Measurements from ENCODE around the gene ANKRD11.

ANKRD11 gene

DNA sequence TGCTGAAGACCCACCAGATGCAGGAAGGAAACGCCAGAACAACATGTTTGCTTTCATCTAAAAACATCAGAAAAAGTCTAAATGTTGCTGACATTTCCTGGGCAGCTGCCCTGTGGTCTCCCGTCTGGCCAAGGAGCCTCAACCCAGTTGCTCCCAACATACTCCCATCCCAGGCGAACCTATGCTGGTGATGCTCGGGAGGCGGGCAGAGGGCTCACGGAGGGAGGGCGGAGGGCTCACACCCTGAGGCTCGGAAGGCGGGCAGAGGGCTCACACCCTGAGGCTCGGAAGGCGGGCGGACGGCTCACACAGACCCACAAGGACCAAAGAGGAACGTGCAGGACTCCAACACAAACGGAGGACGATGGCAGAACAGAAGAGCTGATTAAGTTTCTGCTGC, 135.4 kb downstream of the ANKRD11 start:
- no peak overlapping the region for H3K4me3 ChIP-seq (ENCODE audit: low read length)
- H3K4me1 ChIP-seq (ENCODE audit: low read length), result no peaks in the 10 kb centered on the region
- peaks cover 95% of the 10 kb centered on the region for H3K79me2 ChIP-seq (ENCODE audit: low read length)
- TF ChIP-seq, protein P1, sequence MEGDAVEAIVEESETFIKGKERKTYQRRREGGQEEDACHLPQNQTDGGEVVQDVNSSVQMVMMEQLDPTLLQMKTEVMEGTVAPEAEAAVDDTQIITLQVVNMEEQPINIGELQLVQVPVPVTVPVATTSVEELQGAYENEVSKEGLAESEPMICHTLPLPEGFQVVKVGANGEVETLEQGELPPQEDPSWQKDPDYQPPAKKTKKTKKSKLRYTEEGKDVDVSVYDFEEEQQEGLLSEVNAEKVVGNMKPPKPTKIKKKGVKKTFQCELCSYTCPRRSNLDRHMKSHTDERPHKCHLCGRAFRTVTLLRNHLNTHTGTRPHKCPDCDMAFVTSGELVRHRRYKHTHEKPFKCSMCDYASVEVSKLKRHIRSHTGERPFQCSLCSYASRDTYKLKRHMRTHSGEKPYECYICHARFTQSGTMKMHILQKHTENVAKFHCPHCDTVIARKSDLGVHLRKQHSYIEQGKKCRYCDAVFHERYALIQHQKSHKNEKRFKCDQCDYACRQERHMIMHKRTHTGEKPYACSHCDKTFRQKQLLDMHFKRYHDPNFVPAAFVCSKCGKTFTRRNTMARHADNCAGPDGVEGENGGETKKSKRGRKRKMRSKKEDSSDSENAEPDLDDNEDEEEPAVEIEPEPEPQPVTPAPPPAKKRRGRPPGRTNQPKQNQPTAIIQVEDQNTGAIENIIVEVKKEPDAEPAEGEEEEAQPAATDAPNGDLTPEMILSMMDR (IDR thresholded peaks at IDR 0.05; ENCODE audit: low read length), result no peak
- no peak for TF ChIP-seq EZH2phosphoT487 (IDR thresholded peaks at IDR 0.05; ENCODE audit: low read length)
- no peak overlapping the region for H3K27ac ChIP-seq (ENCODE audit: low read length)
- no peaks in the 10 kb centered on the region for H3K27me3 ChIP-seq (replicated peaks; ENCODE audit: insufficient read depth, low read length)
- DNase-seq, result no peak
- H3K36me3 ChIP-seq (replicated peaks; ENCODE audit: insufficient read depth, low read length), result no peaks in the 10 kb centered on the region
- no peaks in the 10 kb centered on the region; the same call in 1 of the 2 replicates for H4K20me1 ChIP-seq (ENCODE audit: insufficient read depth, low read length)
- no peak overlapping the region for H3K4me2 ChIP-seq (ENCODE audit: low read depth, low read length)
- H3K9ac ChIP-seq (ENCODE audit: low read length), result no peak overlapping the region
- no peaks in the 10 kb centered on the region for H3K9me2 ChIP-seq (replicated peaks; ENCODE audit: insufficient read depth, low read length)
- H3F3A ChIP-seq (ENCODE audit: insufficient read depth, low read length), result no peaks in the 10 kb centered on the region
- no peaks in the 10 kb centered on the region for H3K9me3 ChIP-seq (replicated peaks; ENCODE audit: insufficient read depth, low read length)
- H2AFZ ChIP-seq (ENCODE audit: low read length), result no peak overlapping the region

DNA sequence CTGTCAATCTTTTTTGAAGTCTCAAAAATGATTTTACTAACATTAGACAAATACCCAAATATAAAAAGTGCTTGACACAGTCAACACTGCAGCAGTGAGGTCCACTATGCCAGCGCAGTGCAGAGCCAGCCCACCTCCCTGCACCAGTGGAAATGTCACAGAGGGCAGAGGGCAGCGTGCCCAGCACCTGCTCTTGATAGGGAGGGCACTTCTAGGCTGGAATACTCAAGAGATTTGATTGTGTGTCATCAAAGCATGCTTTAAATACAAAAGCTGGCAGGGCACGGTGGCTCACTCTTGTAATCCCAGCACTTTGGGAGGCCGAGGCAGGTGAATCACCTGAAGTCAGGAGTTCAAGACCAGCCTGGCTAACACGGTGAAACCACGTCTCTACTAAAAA, 136.0 kb downstream of the ANKRD11 start:
- H3K4me2 ChIP-seq (ENCODE audit: low read depth, low read length), result no peak overlapping the region

DNA sequence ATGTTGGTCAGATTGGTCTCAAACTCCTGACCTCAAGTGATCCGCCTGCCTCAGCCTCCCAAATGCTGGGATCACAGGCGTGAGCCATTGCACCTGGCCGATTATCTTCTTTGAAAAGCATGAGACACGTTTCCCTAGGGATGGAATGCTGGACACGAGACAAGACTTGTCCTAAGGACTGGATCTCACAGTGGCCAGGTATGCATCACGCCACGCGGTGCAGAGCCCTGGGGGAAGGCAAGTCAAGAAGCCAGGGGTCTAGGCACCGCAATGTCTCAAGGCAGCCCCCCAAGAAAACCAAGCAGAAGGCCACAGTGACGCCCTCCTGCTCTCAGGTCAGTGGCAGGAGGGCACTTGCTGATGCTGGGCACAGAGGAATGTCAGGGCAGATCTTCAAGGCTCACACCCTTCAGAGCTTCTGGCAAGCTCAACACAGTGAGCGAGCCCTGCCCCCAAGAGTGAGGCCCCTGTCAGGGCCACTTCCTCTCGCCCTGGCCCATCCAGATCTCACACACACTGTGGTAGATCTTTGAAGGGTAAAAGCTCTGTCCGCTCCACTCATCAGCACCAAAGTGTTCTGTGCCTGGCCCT, 138.2 kb downstream of the ANKRD11 start:
- H3K9ac ChIP-seq (ENCODE audit: low read length), result no peak overlapping the region
- TF ChIP-seq EZH2phosphoT487 (IDR thresholded peaks at IDR 0.05; ENCODE audit: low read length) (no peak), EZH2 (optimal IDR thresholded peaks at IDR 0.05; ENCODE audit: low read depth, low read length) (no peak)
- TF ChIP-seq, protein P1 (IDR thresholded peaks at IDR 0.05; ENCODE audit: low read length), result no peak
- peaks cover 94% of the 10 kb centered on the region for H3K79me2 ChIP-seq (ENCODE audit: low read length)
- H3K4me2 ChIP-seq (ENCODE audit: low read depth, low read length), result no peak overlapping the region
- no peaks in the 10 kb centered on the region for H3K36me3 ChIP-seq (replicated peaks; ENCODE audit: insufficient read depth, low read length)
- H3F3A ChIP-seq (ENCODE audit: insufficient read depth, low read length), result no peaks in the 10 kb centered on the region
- H3K4me1 ChIP-seq (ENCODE audit: low read length), result no peaks in the 10 kb centered on the region
- no peak overlapping the region for H2AFZ ChIP-seq (ENCODE audit: low read length)
- H3K27ac ChIP-seq (ENCODE audit: low read length), result no peak overlapping the region
- no peak overlapping the region for H3K4me3 ChIP-seq (ENCODE audit: low read length)
- H3K9me2 ChIP-seq (replicated peaks; ENCODE audit: insufficient read depth, low read length), result no peaks in the 10 kb centered on the region
- H4K20me1 ChIP-seq (ENCODE audit: insufficient read depth, low read length), result no peaks in the 10 kb centered on the region; the same call in 1 of the 2 replicates
- no peak for DNase-seq
- no peaks in the 10 kb centered on the region for H3K27me3 ChIP-seq (replicated peaks; ENCODE audit: insufficient read depth, low read length)
- H3K9me3 ChIP-seq (replicated peaks; ENCODE audit: insufficient read depth, low read length), result no peaks in the 10 kb centered on the region

More for the DNA sequence above, 136.0 kb downstream of the ANKRD11 start:
- no peaks in the 10 kb centered on the region for H3K27me3 ChIP-seq (replicated peaks; ENCODE audit: insufficient read depth, low read length)
- no peaks in the 10 kb centered on the region for H3K9me3 ChIP-seq (replicated peaks; ENCODE audit: insufficient read depth, low read length)
- H3K4me1 ChIP-seq (ENCODE audit: low read length), result no peaks in the 10 kb centered on the region
- no peak for DNase-seq
- no peak overlapping the region for H2AFZ ChIP-seq (ENCODE audit: low read length)
- no peaks in the 10 kb centered on the region; the same call in 1 of the 2 replicates for H4K20me1 ChIP-seq (ENCODE audit: insufficient read depth, low read length)
- no peak overlapping the region for H3K9ac ChIP-seq (ENCODE audit: low read length)
- no peak overlapping the region for H3K27ac ChIP-seq (ENCODE audit: low read length)
- no peaks in the 10 kb centered on the region for H3K9me2 ChIP-seq (replicated peaks; ENCODE audit: insufficient read depth, low read length)
- no peaks in the 10 kb centered on the region for H3F3A ChIP-seq (ENCODE audit: insufficient read depth, low read length)
- peaks cover 95% of the 10 kb centered on the region for H3K79me2 ChIP-seq (ENCODE audit: low read length)
- no peaks in the 10 kb centered on the region for H3K36me3 ChIP-seq (replicated peaks; ENCODE audit: insufficient read depth, low read length)
- no peak for TF ChIP-seq EZH2 (optimal IDR thresholded peaks at IDR 0.05; ENCODE audit: low read depth, low read length)
- TF ChIP-seq, protein P1 (IDR thresholded peaks at IDR 0.05; ENCODE audit: low read length), result no peak
- no peak for TF ChIP-seq EZH2phosphoT487 (IDR thresholded peaks at IDR 0.05; ENCODE audit: low read length)
- no peak overlapping the region for H3K4me3 ChIP-seq (ENCODE audit: low read length)

Measured in MM.1S (cell line).